Neuron (in vitro differentiated cells): ENCODE measurements around the gene PAQR6.

Experiments
- H2AFZ ChIP-seq: one replicate; pipeline ENCODE4 v1.6.1; 2013; ENCODE audit warnings: low read depth, mild to moderate bottlenecking, inconsistent platforms, low read length, moderate library complexity
- H3K27me3 ChIP-seq: one replicate; pipeline ENCODE4 v1.6.1; 2013; ENCODE audit warnings: low read length; ENCODE audit not compliant: insufficient read depth
- H3K36me3 ChIP-seq: one replicate; pipeline ENCODE4 v1.6.1; 2013; ENCODE audit warnings: low read length; ENCODE audit not compliant: insufficient read depth
- H3K4me1 ChIP-seq: one replicate; pipeline ENCODE4 v1.6.1; 2013; ENCODE audit warnings: low read length; ENCODE audit not compliant: insufficient read depth
- H3K4me3 ChIP-seq: 2 replicates; pipeline ENCODE4 v1.5.1; 2013; ENCODE audit warnings: mild to moderate bottlenecking, low read length, moderate library complexity
- H3K9me3 ChIP-seq: one replicate; pipeline ENCODE4 v1.6.1; 2013; ENCODE audit warnings: low read length

The PAQR6 gene

DNA sequence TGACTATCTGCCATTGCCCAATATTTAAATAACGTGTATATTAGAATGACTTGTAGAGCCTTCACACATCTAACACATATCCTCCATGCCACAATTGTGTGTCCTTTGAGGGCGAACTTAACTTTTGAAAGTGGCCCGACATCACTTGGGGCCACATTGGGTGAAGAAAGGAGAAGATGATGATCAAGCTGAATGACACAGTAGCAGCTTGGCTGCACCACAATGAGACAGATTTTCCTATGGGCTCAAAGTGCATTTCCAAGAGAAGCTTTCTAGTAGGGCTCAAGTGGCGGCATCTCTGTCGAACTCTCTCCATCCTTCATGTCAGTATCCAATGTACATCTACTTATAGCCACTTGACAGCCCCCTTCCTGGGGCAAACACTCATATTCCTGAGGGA, 9.6 kb downstream of the PAQR6 start:
- Histone ChIP-seq H3K9me3 (no peaks in the 10 kb centered on the region), H2AFZ (no peak overlapping the region), H3K4me3 (no peak overlapping the region), H3K27me3 (no peaks in the 10 kb centered on the region), H3K36me3 (peaks cover 51% of the 10 kb centered on the region), H3K4me1 (no peaks in the 10 kb centered on the region)

DNA sequence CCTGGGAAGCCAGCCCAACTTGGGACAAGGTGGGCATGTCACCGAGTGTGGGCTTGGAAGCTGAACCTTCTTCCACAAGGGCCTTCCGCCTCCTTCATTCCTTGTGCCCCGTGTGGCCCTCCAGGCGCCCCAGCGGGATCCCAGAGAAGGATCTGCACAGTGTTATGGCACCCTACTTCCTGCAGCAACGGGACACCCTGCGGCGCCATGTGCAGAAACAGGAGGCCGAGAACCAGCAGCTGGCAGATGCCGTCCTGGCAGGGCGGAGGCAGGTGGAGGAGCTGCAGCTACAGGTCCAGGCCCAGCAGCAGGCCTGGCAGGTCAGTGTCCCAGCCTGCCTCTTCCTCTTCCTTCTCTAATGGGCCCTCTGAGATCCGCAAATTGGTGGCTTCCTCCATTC, 11.7 kb downstream of the PAQR6 start:
- H3K36me3 ChIP-seq: peaks cover 61% of the 10 kb centered on the region
- H3K27me3 ChIP-seq: no peaks in the 10 kb centered on the region
- H3K9me3 ChIP-seq: no peaks in the 10 kb centered on the region
- no peak overlapping the region for H3K4me3 ChIP-seq
- H3K4me1 ChIP-seq: no peaks in the 10 kb centered on the region
- no peak overlapping the region for H2AFZ ChIP-seq

DNA sequence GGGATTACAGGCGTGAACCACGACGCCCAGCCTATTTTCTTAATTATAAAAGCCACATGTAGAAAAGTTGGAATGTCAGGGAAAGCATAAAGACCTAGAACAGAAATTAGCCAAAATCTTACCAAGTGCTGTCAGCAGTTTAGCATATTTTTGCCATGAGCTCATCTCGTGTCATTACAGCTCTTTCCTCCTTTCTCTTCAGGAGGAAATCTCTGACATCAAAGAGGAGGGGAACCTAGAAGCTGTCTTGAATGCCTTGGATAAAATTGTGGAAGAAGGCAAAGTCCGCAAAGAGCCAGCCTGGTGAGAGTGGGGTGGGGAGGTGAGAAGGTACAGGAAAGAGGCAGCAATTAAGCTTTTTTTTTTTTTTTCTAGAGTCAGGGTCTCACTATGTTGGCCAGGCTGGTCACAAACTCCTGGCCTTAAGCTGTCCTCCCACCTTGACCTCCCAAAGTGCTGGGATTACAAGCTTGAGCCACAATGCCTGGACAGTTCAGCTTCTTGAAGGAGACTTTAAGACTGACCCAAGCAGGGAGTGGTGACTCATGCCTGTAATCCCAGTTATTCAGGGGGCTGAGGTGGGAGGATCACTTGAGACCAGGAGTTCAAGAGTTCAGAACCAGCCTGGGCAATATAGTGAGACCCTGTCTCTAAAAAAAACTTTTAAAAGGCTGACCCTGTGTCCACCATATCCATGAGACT, 14.3 kb downstream of the PAQR6 start:
- no peaks in the 10 kb centered on the region for H3K27me3 ChIP-seq
- no peaks in the 10 kb centered on the region for H3K9me3 ChIP-seq
- H2AFZ ChIP-seq: no peak overlapping the region
- H3K4me3 ChIP-seq: no peak overlapping the region
- peaks cover 57% of the 10 kb centered on the region for H3K36me3 ChIP-seq
- H3K4me1 ChIP-seq: no peaks in the 10 kb centered on the region

DNA sequence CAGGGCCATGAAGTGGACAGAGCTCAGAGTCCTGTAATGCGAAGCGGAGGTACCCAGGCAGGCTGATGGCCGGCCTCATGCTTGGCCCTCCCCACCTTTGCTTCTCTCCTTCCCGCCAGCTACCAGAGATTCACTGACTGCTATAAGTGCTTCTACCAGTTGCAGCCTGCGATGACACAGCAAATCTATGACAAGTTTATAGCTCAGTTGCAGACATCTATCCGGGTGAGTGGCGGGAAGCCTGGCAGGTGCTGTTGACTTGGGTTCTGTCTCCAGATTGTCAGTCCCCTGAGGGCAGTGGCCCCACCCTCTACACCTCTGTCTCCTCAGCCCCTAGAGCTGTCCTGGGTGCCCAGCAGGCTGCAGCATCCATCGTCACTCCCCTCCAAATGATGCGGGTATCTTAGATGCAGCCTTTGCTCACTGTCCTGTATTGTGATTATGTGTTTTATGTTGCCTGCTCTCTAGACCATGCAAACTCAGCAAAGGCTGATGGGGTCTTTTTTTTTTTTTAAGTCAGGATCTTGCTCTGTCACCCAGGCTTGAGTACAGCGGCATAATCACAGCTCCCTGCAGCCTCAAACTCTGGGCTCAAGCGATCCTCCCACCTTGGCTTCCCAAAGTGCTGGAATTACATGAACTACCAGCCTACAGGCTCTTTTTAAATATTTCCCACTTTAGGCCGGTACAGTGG, 15.5 kb downstream of the PAQR6 start:
- peaks cover 51% of the 10 kb centered on the region for H3K36me3 ChIP-seq
- no peaks in the 10 kb centered on the region for H3K27me3 ChIP-seq
- H3K4me1 ChIP-seq: no peaks in the 10 kb centered on the region
- no peak overlapping the region for H2AFZ ChIP-seq
- no peak overlapping the region for H3K4me3 ChIP-seq
- no peaks in the 10 kb centered on the region for H3K9me3 ChIP-seq

DNA sequence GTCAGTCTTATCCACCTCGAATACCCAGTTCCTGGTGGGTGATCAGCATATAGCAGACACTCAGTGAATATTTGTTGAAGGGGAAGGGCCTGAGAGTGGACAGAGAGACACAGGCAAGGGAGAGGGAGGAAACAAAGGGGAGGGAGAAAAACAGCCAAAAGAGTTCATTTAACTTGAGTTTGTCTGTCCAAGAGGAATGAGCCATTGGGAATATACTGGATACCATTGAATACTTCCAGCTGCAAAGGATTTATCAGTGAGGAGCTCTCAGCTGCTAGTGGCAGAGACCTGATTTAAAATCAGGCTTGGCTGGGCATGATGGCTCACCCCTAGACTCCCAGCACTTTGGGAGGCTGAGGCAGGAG, 17.4 kb downstream of the PAQR6 start:
- Histone ChIP-seq H3K4me3 (no peak overlapping the region), H3K4me1 (no peaks in the 10 kb centered on the region), H3K36me3 (peaks cover 41% of the 10 kb centered on the region), H3K9me3 (no peaks in the 10 kb centered on the region), H3K27me3 (no peaks in the 10 kb centered on the region), H2AFZ (no peak overlapping the region)

DNA sequence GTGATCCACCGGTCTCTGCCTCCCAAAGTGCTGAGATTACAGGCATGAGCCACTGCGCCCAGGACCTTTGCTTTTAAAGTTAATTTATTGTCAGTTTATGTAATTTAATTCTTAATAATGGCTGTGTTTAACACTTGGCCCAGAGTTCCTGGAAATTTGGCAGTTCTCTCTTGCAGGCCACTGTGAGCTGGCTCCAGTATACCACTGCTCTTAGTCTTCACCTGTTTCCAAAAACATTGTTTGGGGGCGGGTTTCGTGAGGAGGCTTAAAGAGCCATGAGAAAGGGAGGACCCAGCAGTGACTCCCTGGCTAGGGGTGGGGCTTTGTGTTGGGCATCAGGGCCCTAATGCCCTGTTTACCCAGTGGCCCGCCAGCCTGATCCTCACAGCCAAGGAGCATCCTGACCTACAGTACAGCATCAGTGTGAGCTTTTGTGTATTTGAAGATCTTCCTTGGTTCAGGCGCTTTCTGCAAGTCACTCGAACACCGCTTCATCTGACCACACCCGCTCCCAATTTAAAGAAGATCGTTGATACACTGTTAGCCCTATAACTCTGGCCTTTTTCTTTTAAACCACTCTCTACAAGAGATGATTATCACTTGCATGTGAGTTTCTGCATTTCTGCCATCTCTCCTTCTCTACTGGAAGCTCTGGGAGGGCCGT, 17.9 kb downstream of the PAQR6 start:
- Histone ChIP-seq H3K4me3 (no peak overlapping the region), H2AFZ (no peak overlapping the region), H3K4me1 (peaks cover 2% of the 10 kb centered on the region), H3K9me3 (no peaks in the 10 kb centered on the region), H3K36me3 (peaks cover 41% of the 10 kb centered on the region), H3K27me3 (no peaks in the 10 kb centered on the region)

DNA sequence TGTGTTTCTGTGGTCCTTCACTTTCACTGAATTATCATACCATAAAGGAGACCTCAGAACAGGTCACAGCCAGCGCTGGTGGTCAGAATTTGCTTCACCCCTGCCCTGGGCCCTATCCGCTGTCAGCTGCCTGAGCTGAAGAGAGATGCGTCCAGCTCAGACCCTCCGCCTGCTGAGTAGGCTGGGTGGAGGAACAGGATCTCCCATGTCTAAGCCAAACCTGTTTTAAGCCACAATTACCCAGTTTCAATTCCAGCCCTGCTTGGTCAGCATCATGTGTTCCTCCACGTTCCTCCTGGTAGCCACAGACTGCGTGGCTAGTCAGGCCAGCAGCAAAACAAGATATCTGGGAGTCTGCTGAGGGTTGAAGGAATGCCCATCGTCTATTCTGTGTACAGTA, 19.4 kb downstream of the PAQR6 start:
- H3K9me3 ChIP-seq: no peaks in the 10 kb centered on the region
- H3K36me3 ChIP-seq: peaks cover 41% of the 10 kb centered on the region
- no peaks in the 10 kb centered on the region for H3K27me3 ChIP-seq
- no peak overlapping the region for H2AFZ ChIP-seq
- no peak overlapping the region for H3K4me3 ChIP-seq
- peaks cover 2% of the 10 kb centered on the region for H3K4me1 ChIP-seq

DNA sequence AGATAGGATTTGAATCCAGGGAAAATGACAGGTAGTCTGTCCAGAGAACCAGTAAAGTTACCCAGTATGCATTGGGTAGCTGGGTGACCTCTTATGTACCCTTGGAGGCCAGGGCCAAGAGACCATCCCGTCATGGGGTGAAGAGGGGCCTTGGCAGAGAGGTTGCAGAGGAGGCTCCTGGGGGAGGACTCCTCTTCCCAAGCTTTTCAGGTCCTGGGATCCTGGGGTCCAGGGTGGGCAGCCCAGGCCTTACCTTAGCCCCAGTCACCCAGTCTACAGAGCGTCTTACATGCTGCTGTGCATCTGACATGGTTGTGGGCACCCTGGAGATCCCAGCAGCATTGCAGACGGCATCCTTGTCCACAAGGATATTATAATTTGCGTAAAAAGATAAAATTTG, 21.1 kb downstream of the PAQR6 start:
- Histone ChIP-seq H3K9me3 (no peaks in the 10 kb centered on the region), H3K36me3 (peaks cover 43% of the 10 kb centered on the region), H3K4me3 (no peak overlapping the region), H3K27me3 (no peaks in the 10 kb centered on the region), H3K4me1 (peaks cover 2% of the 10 kb centered on the region), H2AFZ (no peak overlapping the region)

DNA sequence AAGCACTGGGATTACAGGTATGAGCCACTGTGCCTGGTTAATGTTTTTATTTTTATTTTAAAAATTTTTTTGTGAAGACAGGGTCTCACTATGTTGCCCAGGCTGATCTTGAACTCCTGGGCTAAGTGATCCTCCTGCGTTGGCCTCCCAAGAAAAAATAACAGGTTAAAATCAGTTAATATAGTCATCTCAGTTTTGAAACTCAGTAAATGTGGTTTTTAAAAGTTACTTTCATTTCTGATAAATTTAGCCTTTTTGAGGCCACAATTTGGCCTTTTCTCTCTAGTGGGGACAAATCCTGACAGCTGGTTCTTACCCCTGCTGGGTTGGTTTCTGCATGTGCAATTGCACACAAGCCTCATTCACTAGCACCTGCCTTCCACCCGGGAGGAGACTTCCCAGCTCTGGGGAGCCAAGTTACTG, 21.7 kb downstream of the PAQR6 start:
- Histone ChIP-seq H3K9me3 (no peaks in the 10 kb centered on the region), H3K36me3 (peaks cover 47% of the 10 kb centered on the region), H3K4me3 (no peak overlapping the region), H3K4me1 (peaks cover 2% of the 10 kb centered on the region), H2AFZ (no peak overlapping the region), H3K27me3 (no peaks in the 10 kb centered on the region)

DNA sequence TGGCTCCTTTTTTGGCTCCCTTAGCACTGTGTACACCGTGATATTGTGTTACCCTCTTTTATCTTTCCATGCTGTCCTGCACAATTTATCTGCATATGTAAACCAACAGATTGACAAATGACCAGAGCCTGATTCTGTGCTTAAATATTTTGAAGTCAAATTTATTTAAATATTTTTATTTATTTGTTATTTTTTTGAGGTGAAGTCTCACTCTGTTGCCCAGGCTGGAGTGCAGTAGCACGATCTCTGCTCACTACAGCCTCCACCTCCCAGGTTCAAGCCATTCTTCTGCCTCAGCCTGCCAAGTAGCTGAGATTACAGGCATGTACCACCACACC, 22.2 kb downstream of the PAQR6 start:
- H3K4me3 ChIP-seq: no peak overlapping the region
- H3K9me3 ChIP-seq: no peaks in the 10 kb centered on the region
- peaks cover 2% of the 10 kb centered on the region for H3K4me1 ChIP-seq
- no peaks in the 10 kb centered on the region for H3K27me3 ChIP-seq
- H3K36me3 ChIP-seq: peaks cover 52% of the 10 kb centered on the region
- H2AFZ ChIP-seq: no peak overlapping the region

DNA sequence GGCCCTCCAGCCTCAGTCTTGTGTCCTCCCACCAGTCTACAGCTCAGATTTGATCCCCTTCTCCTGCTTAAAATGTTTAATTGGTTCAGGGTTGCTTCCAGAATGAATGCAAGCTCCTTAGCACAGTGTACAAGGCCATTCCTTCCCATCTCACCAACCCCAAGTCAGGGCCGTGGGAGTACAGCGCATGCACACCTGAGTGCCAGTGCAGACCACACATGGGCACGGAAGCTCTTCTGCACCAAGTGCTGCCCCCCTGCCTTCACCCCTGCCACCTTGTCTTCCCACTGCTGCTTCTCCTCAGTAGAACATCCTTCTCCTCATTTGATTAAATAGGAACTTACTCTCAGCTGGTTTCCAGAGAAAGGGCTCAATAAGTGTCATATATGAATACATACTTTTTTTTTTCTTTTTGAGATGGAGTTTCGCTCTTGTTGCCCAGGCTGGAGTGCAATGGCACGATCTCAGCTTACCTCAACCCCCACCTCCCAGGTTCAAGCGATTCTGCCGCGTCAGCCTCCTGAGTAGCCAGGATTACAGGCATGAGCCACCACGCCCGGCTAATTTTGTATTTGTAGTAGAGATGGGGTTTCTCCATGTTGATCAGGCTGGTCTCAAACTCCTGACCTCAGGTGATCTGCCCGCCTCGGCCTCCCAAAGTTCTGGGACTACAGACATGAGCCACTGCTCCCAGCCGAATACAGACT, 25.7 kb downstream of the PAQR6 start:
- Histone ChIP-seq H3K4me1 (peaks cover 2% of the 10 kb centered on the region), H2AFZ (no peak overlapping the region), H3K36me3 (peaks cover 37% of the 10 kb centered on the region), H3K9me3 (no peaks in the 10 kb centered on the region), H3K4me3 (no peak overlapping the region), H3K27me3 (no peaks in the 10 kb centered on the region)

DNA sequence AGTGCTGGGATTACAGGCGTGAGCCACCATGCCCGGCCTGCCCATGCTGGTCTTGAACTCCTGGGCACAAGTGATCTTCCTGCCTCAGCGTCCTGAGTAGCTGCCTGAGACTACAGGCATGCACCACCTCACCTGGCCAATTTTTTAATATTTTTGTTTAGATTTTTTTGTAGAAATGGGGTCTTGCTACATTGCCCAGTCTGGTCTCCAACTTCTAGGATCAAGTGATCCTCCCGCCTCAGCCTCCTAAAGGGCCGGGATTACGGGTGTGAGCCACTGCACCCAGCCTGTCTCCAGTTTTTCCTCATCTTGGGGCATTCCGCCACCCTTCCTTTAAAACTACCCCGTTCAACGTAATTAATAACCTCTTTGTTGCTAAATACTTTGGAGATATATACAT, 27.6 kb downstream of the PAQR6 start:
- H3K36me3 ChIP-seq: peaks cover 32% of the 10 kb centered on the region
- no peak overlapping the region for H2AFZ ChIP-seq
- H3K4me3 ChIP-seq: no peak overlapping the region
- H3K9me3 ChIP-seq: no peaks in the 10 kb centered on the region
- peaks cover under 1% of the 10 kb centered on the region for H3K4me1 ChIP-seq
- H3K27me3 ChIP-seq: no peaks in the 10 kb centered on the region

DNA sequence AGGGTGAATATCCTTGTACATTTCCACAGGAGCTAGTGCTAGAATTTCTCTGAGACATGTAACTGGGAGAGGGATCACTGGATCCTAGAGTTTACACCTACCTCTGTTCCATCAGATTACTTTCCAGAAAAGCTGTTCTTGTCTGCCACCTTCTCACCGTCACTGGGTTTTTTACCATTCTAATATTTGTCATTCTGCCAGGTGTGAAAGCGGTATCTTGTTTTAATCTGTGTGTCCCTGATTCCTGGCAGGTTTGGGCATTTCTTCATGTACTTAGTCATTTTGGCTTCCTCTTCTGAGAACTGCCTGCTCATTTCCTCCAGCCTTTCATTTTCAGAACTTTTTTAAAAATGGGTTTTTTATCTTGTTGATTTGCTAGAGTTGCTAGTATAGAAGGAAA, 30.0 kb downstream of the PAQR6 start:
- no peak overlapping the region for H3K4me3 ChIP-seq
- no peak overlapping the region for H2AFZ ChIP-seq
- no peaks in the 10 kb centered on the region for H3K27me3 ChIP-seq

More for the DNA sequence above, 30.0 kb downstream of the PAQR6 start:
- Histone ChIP-seq H3K4me1 (peaks cover 3% of the 10 kb centered on the region), H3K9me3 (no peaks in the 10 kb centered on the region), H3K36me3 (peaks cover 26% of the 10 kb centered on the region)
